Measurements from ENCODE around the gene SETD1B.

SETD1B gene

GRCh38 chr12:121770813-121771625 lies 32.8 kb upstream of the SETD1B start:
- Histone ChIP-seq H4K20me1 (ENCODE audit: insufficient read depth, low read length) (no peaks in the 10 kb centered on the region), H3K36me3 (replicated peaks; ENCODE audit: low read depth, low read length) (no peaks in the 10 kb centered on the region), H3K9ac (ENCODE audit: low read length) (no peak overlapping the region), H3K79me2 (ENCODE audit: low read length) (no peaks in the 10 kb centered on the region), H3K27ac (ENCODE audit: low read length) (no peak overlapping the region), H3K9me3 (ENCODE audit: insufficient read depth, low read length) (no peaks in the 10 kb centered on the region), H3K4me2 (ENCODE audit: low read length) (no peak overlapping the region), H3K4me1 (ENCODE audit: low read length) (peaks cover 14% of the 10 kb centered on the region), H2AFZ (ENCODE audit: low read depth, low read length) (no peak overlapping the region), H3K4me3 (ENCODE audit: low read length) (no peak overlapping the region), H3K27me3 (ENCODE audit: low read depth, low read length) (no peaks in the 10 kb centered on the region)
- no peak for TF ChIP-seq EZH2phosphoT487 (IDR thresholded peaks at IDR 0.05; ENCODE audit: low read depth)
- TF ChIP-seq CTCF (IDR thresholded peaks at IDR 0.05; ENCODE audit: low read depth, low read length): no peak

GRCh38 chr12:121773011-121773777 lies 30.6 kb upstream of the SETD1B start:
- Histone ChIP-seq H3K9ac (ENCODE audit: low read length) (no peak overlapping the region), H3K9me3 (ENCODE audit: insufficient read depth, low read length) (no peaks in the 10 kb centered on the region), H3K36me3 (replicated peaks; ENCODE audit: low read depth, low read length) (peaks cover 5% of the 10 kb centered on the region), H4K20me1 (ENCODE audit: insufficient read depth, low read length) (no peaks in the 10 kb centered on the region), H3K4me3 (ENCODE audit: low read length) (no peak overlapping the region), H3K4me2 (ENCODE audit: low read length) (no peak overlapping the region), H3K4me1 (ENCODE audit: low read length) (peaks cover 24% of the 10 kb centered on the region), H3K79me2 (ENCODE audit: low read length) (peaks cover 4% of the 10 kb centered on the region; the same call in 1 of the 2 replicates), H3K27me3 (ENCODE audit: low read depth, low read length) (no peaks in the 10 kb centered on the region), H2AFZ (ENCODE audit: low read depth, low read length) (no peak overlapping the region), H3K27ac (ENCODE audit: low read length) (no peak overlapping the region)
- TF ChIP-seq EZH2phosphoT487 (IDR thresholded peaks at IDR 0.05; ENCODE audit: low read depth): no peak
- peak; percentile 82 for TF ChIP-seq CTCF (IDR thresholded peaks at IDR 0.05; ENCODE audit: low read depth, low read length)

- peaks cover 33% of the 10 kb centered on the region for H3K4me1 ChIP-seq (ENCODE audit: low read length)
- H3K9me3 ChIP-seq (ENCODE audit: insufficient read depth, low read length): no peaks in the 10 kb centered on the region
- H3K27me3 ChIP-seq (ENCODE audit: low read depth, low read length): no peaks in the 10 kb centered on the region
- no peak overlapping the region for H3K27ac ChIP-seq (ENCODE audit: low read length)
- H3K79me2 ChIP-seq (ENCODE audit: low read length): peaks cover 21% of the 10 kb centered on the region
- H4K20me1 ChIP-seq (ENCODE audit: insufficient read depth, low read length): no peaks in the 10 kb centered on the region
- TF ChIP-seq CTCF (IDR thresholded peaks at IDR 0.05; ENCODE audit: low read depth, low read length): no peak
- TF ChIP-seq EZH2phosphoT487 (IDR thresholded peaks at IDR 0.05; ENCODE audit: low read depth): no peak
- peaks cover 21% of the 10 kb centered on the region for H3K36me3 ChIP-seq (replicated peaks; ENCODE audit: low read depth, low read length)
- H3K4me2 ChIP-seq (ENCODE audit: low read length): no peak overlapping the region
- H3K9ac ChIP-seq (ENCODE audit: low read length): no peak overlapping the region
- no peak overlapping the region for H3K4me3 ChIP-seq (ENCODE audit: low read length)
- no peak overlapping the region for H2AFZ ChIP-seq (ENCODE audit: low read depth, low read length)
Measured at GRCh38 chr12:121774968-121775474, 28.8 kb upstream of the SETD1B start.

GRCh38 chr12:121775501-121775900 lies 28.3 kb upstream of the SETD1B start:
- no peaks in the 10 kb centered on the region for H3K9me3 ChIP-seq (ENCODE audit: insufficient read depth, low read length)
- H3K27ac ChIP-seq (ENCODE audit: low read length): no peak overlapping the region
- TF ChIP-seq EZH2phosphoT487 (IDR thresholded peaks at IDR 0.05; ENCODE audit: low read depth) (no peak), CTCF (IDR thresholded peaks at IDR 0.05; ENCODE audit: low read depth, low read length) (no peak)
- H3K9ac ChIP-seq (ENCODE audit: low read length): no peak overlapping the region
- no peak overlapping the region for H3K4me3 ChIP-seq (ENCODE audit: low read length)
- H3K27me3 ChIP-seq (ENCODE audit: low read depth, low read length): no peaks in the 10 kb centered on the region
- H3K4me2 ChIP-seq (ENCODE audit: low read length): no peak overlapping the region
- peaks cover 25% of the 10 kb centered on the region for H3K79me2 ChIP-seq (ENCODE audit: low read length)
- H3K36me3 ChIP-seq (replicated peaks; ENCODE audit: low read depth, low read length): peaks cover 25% of the 10 kb centered on the region
- H3K4me1 ChIP-seq (ENCODE audit: low read length): peaks cover 38% of the 10 kb centered on the region
- H2AFZ ChIP-seq (ENCODE audit: low read depth, low read length): no peak overlapping the region
- H4K20me1 ChIP-seq (ENCODE audit: insufficient read depth, low read length): no peaks in the 10 kb centered on the region

Data from OCI-LY3 (cell line).